Esophagus squamous epithelium (tissue), 4 donors: ENCODE measurements around the gene SPATA31D1.

Source experiments
- CTCF ChIP-seq, 6 experiments: fragments of 450-650 bp in 4 of 6; fragments of 200-600 bp in 2 of 6; sonication (generic) in 2 of 6; IDR thresholded peaks; one replicate each; pipeline ENCODE4 v1.5.1; 2016 to 2019; ENCODE audit warnings: antibody characterized with exemption in 6 of 6, mild to moderate bottlenecking in 4 of 6, moderate library complexity in 4 of 6
- POLR2A ChIP-seq, 4 donors: fragments of 450-650 bp; IDR thresholded peaks; one replicate each; pipeline ENCODE4 v1.6.1; 2017; ENCODE audit warnings: antibody characterized with exemption in 4 of 4, mild to moderate bottlenecking in 4 of 4, moderate library complexity in 3 of 4

- TF ChIP-seq POLR2A (IDR thresholded peaks at IDR 0.05) = no peak
- TF ChIP-seq CTCF (IDR thresholded peaks at IDR 0.05) = no peak
These were observed 20.5 kb upstream of the SPATA31D1 start for GRCh38 chr9:81968026-81968425.
